Glomerular endothelial cell (primary cell): ENCODE data around the gene ZNF670. TPM values are rescaled to one million over a fixed set of nuclear protein-coding genes. Genes with fewer than 3 reads are reported as not detected.

ENCODE experiments used
- DNase-seq: peaks from one replicate; pipeline ENCODE4 v3.0.0-alpha.2; 2011; ENCODE audit warnings: low read depth, low spot score; ENCODE audit errors: extremely low read depth
- total RNA-seq: library from RNA; depleted of rRNA; stranded (reverse); fragments of >200 nt; gene quantifications from 2 replicates; pipeline ENCODE4 v1.2.3, GENCODE V29; 2015

The ZNF670 gene
- total RNA-seq, 1 donor from 2014 or later: 4.2 TPM

DNA sequence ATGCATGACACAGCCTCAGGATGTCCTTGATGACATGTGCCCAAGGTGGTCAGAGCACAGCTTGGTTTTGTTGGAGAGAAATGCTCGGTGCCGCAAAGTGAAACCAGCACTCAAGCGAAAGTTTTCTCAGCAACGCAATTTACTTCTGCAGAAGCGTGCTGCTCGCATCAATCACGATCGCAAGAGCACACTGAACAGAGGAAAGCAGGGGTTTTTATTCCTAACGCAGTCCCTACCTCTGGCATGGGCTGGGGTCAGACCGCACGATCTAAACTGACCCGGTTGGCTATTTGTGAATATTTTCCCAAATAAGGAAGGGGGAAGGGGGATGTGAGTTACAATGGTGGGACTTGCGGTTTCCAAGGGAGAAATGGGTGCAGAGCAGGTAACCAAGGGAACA is 26.4 kb upstream of the ZNF670 start:
- no peak for DNase-seq

GRCh38 chr1:247103859-247104591 is 25.4 kb upstream of the ZNF670 start, which contains the start of gene ZNF669:
Gene ZNF669, minus strand, starts transcription at chr1:247104356. Its CDS starts 157 bp downstream, at chr1:247104199.
- DNase-seq: peak; percentile 62

DNA sequence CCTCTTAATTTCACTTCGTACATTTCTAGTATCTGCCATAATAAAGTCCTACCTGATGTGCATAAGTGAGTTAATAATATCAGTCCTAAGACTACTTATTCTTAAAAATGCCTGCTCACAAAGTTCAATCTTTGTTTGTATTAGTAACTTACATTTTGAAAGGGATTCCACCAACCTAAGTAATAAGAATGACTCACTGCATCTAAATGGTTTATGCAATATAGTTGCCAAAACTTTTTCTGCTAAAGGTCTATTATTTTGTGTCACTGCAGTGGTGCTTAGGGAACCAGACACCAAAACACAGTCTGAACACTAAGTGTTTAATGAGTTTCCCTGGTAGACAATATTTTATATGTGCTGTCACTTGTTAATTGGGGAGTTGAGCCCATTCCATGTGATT is 23.8 kb upstream of the ZNF670 start:
- no peak for DNase-seq

GRCh38 chr1:247100676-247101279 is 22.2 kb upstream of the ZNF670 start:
- DNase-seq: no peak

DNA sequence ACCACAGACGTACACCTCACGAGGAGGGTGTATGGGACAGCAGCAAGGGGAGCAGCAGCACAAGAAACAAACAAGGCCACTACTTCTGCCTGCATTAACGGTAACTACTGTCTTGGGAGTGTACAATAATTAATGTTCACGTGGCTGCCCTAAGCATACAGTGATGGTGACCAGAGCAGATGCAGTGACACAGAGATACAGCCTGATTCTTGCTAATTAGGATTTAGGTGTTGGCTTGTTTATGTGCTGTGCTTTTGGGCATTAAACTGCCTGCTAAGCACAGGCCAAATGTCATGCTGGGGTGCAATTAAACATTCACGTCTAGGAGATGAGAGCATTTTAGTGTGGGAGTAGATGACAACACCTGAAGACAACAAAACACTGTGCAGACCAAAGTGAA is 18.3 kb upstream of the ZNF670 start:
- no peak for DNase-seq

GRCh38 chr1:247096544-247096943 is 17.9 kb upstream of the ZNF670 start:
- DNase-seq: no peak

- no peak for DNase-seq
Observed at GRCh38 chr1:247096112-247096511, 17.5 kb upstream of the ZNF670 start.

DNA sequence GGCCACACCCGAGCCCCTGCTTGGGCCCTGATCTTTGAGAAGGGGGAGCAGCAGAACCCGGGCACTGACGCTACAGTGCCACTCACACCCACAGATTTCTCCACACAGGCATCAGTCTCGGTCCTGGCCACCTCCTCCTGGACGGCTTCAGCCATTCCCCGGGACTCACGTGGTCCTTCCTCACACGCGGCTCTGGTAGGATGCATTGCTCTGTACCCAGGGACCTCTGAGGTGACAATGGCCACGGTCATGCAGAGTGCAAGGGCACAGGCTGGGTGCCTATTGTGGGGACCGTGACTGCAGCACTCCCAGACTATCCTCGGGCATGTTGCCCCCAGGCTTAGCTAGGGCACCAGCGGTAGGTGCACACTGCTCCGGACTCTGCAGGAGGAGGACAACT is 11.8 kb upstream of the ZNF670 start:
- no peak for DNase-seq

GRCh38 chr1:247089616-247090375 is 11.2 kb upstream of the ZNF670 start:
- no peak for DNase-seq

DNA sequence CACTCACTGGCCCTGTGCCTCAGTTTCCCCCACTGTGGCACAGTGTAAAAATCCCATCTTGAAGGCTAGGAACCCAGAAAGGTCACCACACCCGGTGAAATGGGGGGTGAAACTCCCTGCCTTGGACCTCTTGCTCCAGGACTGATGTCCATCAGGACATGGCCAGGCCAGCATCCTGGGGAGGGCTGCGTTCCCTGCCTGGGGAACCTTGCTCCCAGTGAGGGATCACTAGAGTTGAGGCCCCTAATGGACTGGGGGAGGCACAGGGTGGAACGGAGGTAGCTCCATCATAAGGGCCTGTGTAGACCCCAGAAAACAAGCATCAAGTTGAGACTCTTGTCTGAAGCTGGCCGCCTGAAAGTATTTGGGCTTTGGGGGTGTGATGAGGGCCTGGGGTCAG is 10.4 kb upstream of the ZNF670 start:
- DNase-seq: no peak

DNA sequence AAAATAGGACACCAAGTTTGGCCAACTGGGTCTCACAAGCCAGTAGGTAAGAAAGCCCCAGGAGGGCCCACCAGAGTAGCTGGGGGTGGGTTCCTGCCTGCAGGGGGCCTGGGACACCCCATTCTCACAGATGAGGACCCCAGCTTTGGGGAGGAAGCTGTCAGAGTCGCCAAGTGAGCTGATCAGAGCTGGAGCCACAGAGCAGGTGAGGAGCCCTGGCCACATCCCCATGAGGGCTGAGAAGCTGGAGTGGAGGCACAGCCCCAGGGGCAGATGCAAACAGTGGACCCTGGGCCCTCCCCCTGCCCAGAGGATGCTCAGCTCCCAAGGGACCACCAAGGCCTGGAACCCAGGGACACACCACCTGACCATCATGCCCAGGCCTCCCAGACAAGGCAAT is 8.6 kb upstream of the ZNF670 start:
- DNase-seq: no peak

- DNase-seq: no peak
Observed at GRCh38 chr1:247085310-247085709, 6.7 kb upstream of the ZNF670 start.

DNA sequence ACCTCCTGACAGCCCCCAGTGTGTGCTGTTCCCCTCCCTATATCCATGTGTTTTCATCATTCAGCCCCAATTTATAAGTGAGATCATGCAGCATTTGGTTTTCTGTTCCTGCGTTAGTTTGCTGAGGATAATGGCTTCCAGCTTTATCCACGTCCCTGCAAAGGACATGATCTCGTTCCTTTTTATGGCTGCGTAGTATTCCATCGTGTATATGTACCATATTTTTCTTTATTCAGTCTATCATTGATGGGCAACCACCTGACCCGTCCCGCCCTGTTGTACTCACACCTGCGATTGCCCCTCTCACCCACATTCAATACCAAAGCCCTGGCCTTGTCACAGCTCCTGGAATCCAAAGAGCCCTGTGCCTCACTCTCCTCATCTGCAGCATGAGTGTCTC is 6.2 kb upstream of the ZNF670 start:
- no peak for DNase-seq

- DNase-seq: no peak
Observed at GRCh38 chr1:247079141-247079874, 697 bp upstream of the ZNF670 start.

GRCh38 chr1:247077876-247078257 is 744 bp downstream of the ZNF670 start:
- no peak for DNase-seq

- no peak for DNase-seq
Observed at GRCh38 chr1:247077213-247077612, 1.4 kb downstream of the ZNF670 start.

DNA sequence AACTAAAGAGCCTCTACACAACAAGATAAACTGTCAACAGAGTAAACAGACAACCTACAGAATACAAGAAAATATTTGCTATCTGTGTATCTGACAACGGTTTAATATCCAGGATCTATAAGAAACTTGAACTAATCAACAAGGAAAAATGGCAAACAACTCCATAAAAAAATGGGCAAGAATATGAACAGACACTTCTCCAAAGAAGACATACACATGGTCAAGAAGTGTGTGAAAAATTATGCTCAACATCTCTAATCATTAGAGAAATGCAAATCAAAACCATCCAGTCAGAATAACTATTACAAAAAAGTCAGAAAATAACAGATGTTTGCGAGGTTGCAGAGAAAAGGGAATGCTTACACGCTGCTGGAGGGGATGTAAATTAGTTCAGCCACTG is 8.0 kb downstream of the ZNF670 start:
- DNase-seq: no peak

- DNase-seq: no peak
Observed at GRCh38 chr1:247064304-247064703, 14.3 kb downstream of the ZNF670 start.

- no peak for DNase-seq
Observed at GRCh38 chr1:247060771-247061170, 17.8 kb downstream of the ZNF670 start.

DNA sequence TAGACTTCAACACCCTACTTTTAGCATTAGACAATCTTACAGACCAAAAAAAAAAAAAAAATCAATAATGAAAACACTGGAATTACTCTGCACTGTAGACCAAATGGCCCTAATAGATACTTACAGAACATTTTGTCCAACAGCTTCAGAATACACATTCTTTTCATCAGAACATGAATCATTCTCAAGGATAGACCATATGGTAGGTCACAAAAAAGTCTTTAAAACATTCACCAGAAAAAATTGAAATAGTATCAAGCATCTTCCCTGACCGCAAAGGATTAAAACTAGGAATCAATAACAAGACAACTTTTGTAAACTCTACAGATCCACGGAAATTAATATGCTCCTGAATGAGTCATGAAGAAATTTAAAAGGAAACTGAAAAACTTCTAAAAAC is 22.5 kb downstream of the ZNF670 start:
- no peak for DNase-seq

GRCh38 chr1:247054992-247055415 is 23.6 kb downstream of the ZNF670 start:
- DNase-seq: peak; percentile 77
